Lung (tissue), 12 donors: Measurements from ENCODE around the gene NEDD9. TPM values are rescaled to one million over a fixed set of nuclear protein-coding genes. Genes with fewer than 3 reads are reported as not detected.

ENCODE experiments used
- ATAC-seq: fragments of 200-7000 bp; cut with Tn5 transposase; one replicate; pipeline ENCODE4 v1.9.1; 2020; ENCODE audit warnings: moderate number of reproducible peaks; ENCODE audit not compliant: insufficient read depth, low FRiP score
- DNase-seq, 3 donors: peaks; one replicate each; pipeline ENCODE4 v3.0.0-alpha.2; 2013 to 2017
- H3K27ac ChIP-seq, 2 donors: one replicate each; pipeline ENCODE4 v1.5.1; 2013; ENCODE audit warnings: mild to moderate bottlenecking in 2 of 2, moderate library complexity in 2 of 2, control low read depth in 1 of 2, inconsistent platforms in 1 of 2, low read depth in 1 of 2, low read length in 1 of 2
- H3K27me3 ChIP-seq, 3 donors: one replicate each; pipeline ENCODE4 v1.5.1; 2013; ENCODE audit warnings: low read length in 2 of 3; ENCODE audit not compliant: control insufficient read depth in 3 of 3, insufficient read depth in 3 of 3
- H3K36me3 ChIP-seq, 4 donors: one replicate each; pipeline ENCODE4 v1.5.1; 2013; ENCODE audit warnings: low read length in 4 of 4, mild to moderate bottlenecking in 1 of 4, moderate library complexity in 1 of 4; ENCODE audit not compliant: control insufficient read depth in 4 of 4, insufficient read depth in 4 of 4
- H3K4me1 ChIP-seq, 5 donors: one replicate each; pipeline ENCODE4 v1.5.1; 2013; ENCODE audit warnings: low read length in 5 of 5, mild to moderate bottlenecking in 2 of 5, moderate library complexity in 1 of 5; ENCODE audit not compliant: control insufficient read depth in 5 of 5, insufficient read depth in 5 of 5
- H3K4me3 ChIP-seq: one replicate; pipeline ENCODE4 v1.5.1; 2013; ENCODE audit warnings: mild to moderate bottlenecking, control low read depth, moderate library complexity
- H3K9ac ChIP-seq, 2 donors: one replicate each; pipeline ENCODE4 v1.5.1; 2013; ENCODE audit warnings: low read length in 2 of 2, control low read depth in 1 of 2; ENCODE audit not compliant: insufficient read depth in 1 of 2
- H3K9me3 ChIP-seq, 4 donors: one replicate each; pipeline ENCODE4 v1.5.1; 2013; ENCODE audit warnings: low read length in 3 of 4, mild to moderate bottlenecking in 1 of 4, moderate library complexity in 1 of 4; ENCODE audit not compliant: control insufficient read depth in 4 of 4, insufficient read depth in 3 of 4
- CTCF ChIP-seq: IDR thresholded peaks from 2 replicates; pipeline ENCODE4 v1.5.1; 2012; ENCODE audit warnings: mild to moderate bottlenecking; ENCODE audit errors: control extremely low read depth, extremely low read depth
- WGBS, 2 donors: extraction: QIAGEN DNeasy Blood & Tissue Kit; methylation state at CpG; one replicate each; pipeline ENCODE4 v1.1.7; 2013; 5-methylcytosine and 5-hydroxymethylcytosine counted together
- polyA plus RNA-seq, 2 donors: library from polyadenylated mRNA; stranded (reverse); fragments of 200-250 nt; gene quantifications; one replicate each; pipeline ENCODE4 v1.2.1, GENCODE V29; 2013
- total RNA-seq, 2 donors: library from RNA; depleted of rRNA in 1 of 2; stranded (reverse); fragments of >200 nt in 1 of 2; gene quantifications; one replicate each; pipeline ENCODE4 v1.2.1, GENCODE V29; 2014 to 2021
- donor health status: control.
- donor health status: control.
- donor health status: Bipolar disorder and iron deficiency.
- donor health status: healthy.
- donor health status: DM: yes; HTN: yes; CAD: no.

NEDD9 gene
- total and polyA plus RNA-seq, 4 donors, result 28.2 to 158 (median 125) TPM

GRCh38 chr6:11172501-11173327, 59.8 kb downstream of the NEDD9 start:
- Histone ChIP-seq H3K27me3 (no peaks in the 10 kb centered on the region), H3K9me3 (no peaks in the 10 kb centered on the region), H3K9ac (no peak overlapping the region), H3K36me3 (no peaks in the 10 kb centered on the region), H3K27ac (no peak overlapping the region), H3K4me3 (no peak overlapping the region), H3K4me1 (peaks cover 0 to 2% (median 0%) of the 10 kb centered on the region in 5 donors)
- ATAC-seq, result no peak
- DNase-seq, result peak; percentile 70 to 74 (median 71)
- WGBS, 2 donors, result 23 to 26% methylated on average over 17 of the region's 17 CpGs
- TF ChIP-seq CTCF, result peak; percentile 88

- no peaks in the 10 kb centered on the region for H3K36me3 ChIP-seq
- 92 to 93% methylated on average over 13 of the region's 13 CpGs for WGBS, 2 donors
- TF ChIP-seq CTCF, result no peak
- DNase-seq (no peak), ATAC-seq (no peak)
- no peaks in the 10 kb centered on the region for H3K9me3 ChIP-seq
- H3K27me3 ChIP-seq, result no peaks in the 10 kb centered on the region
- no peak overlapping the region for H3K9ac ChIP-seq
- H3K4me3 ChIP-seq, result no peak overlapping the region
- peaks cover 0 to 2% (median 0%) of the 10 kb centered on the region in 5 donors for H3K4me1 ChIP-seq
- H3K27ac ChIP-seq, result no peak overlapping the region
Measured at GRCh38 chr6:11171952-11172351, 60.5 kb downstream of the NEDD9 start.

GRCh38 chr6:11168091-11168635, 64.3 kb downstream of the NEDD9 start:
- Histone ChIP-seq H3K27me3 (no peaks in the 10 kb centered on the region), H3K9me3 (no peaks in the 10 kb centered on the region), H3K4me1 (peaks cover 0 to 2% (median 0%) of the 10 kb centered on the region in 5 donors), H3K27ac (no peak overlapping the region), H3K4me3 (no peak overlapping the region), H3K9ac (no peak overlapping the region), H3K36me3 (no peaks in the 10 kb centered on the region)
- ATAC-seq (no peak), DNase-seq (no peak)
- 66 to 71% methylated on average over 7 of the region's 7 CpGs for WGBS, 2 donors
- TF ChIP-seq CTCF, result no peak
